HG02610 (cell line): ENCODE data around the gene RNF41.
"Not testable (repeated sequence)": the region's sequence is repeated elsewhere in the genome, so short reads cannot be mapped to it uniquely, and the experiment has no call there.

Source experiments
- ATAC-seq: cut with Tn5 transposase; IDR thresholded peaks from one replicate; pipeline ENCODE4 v1.9.1; 2021; ENCODE audit warnings: mild to moderate bottlenecking, moderate library complexity; ENCODE audit not compliant: unreplicated experiment

RNF41 gene

DNA sequence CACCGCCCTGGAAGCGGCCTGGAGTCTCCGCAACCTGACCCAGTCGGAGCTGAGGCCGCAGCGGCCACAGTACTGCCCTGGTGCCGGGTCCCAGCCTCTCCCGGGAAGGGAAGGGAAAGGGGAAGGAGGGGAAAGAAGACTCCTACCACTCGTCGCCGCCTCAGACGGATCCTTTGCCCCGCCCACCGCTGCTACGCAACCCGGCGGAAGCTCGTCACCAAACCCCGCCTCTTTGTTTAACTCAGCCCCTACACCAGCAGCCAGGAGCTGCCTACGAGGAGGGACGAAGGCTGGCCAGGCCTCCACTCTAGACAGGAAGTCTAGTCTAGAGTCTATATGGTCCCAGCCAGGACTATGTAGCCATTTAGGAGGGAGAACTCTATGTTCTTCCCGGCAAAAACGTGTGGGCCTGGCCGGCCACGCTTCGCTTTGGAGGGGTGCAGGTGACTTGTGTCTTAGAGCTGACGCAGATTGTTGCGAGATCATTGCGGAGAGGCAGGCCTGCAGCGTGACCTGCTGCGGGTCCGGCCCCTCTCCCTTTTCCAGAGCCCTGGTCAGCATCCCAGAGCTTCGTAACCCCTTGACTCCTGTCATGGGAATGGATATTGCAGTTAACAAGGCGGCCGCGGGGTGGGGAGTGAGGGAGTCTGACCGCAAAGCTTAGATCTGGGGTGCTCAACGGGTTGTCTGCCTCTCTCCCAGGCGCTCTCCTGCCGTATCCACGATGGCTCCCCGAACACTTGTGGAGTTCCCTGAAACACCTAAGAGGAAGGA lies at the start of gene RNF41:
TSS of gene RNF41 (minus strand) at position 166 of the 774 bp plus-strand sequence. CDS start 7,875 bp downstream, outside the sequence.
- ATAC-seq, result peak; percentile 86

GRCh38 chr12:56271031-56271430 lies 49.3 kb upstream of the RNF41 start:
- ATAC-seq, result no peak

DNA sequence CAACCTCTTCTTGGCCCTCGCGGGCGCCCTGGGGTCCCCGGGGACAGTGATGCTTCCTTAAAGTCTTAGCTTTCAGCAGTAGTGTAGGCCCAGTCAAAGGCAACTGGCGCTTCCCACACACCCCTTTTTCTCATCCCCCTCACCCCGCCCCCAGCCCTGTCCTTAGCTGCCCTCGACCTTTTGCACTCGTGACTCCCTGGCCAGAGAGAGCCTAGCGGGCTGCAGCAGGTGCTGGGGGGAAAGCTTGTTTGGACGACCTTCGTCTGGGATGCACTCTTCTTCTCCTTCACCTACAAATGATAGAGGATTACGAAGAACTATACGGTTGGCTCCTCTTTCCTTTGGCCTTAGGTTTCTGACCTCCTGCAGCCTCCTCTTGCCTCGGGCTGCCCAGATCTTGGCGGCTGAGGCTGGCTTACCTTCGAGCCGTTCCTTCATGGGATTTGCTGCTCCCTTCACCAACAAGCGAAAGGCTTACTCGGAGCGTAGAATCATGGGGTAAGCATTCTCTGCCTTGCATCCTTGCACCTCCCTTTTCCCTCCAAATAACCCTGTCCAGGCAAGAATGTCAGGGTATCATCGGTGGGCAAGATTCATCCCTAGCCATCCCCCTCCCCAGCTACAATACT lies 45.8 kb upstream of the RNF41 start:
- no peak for ATAC-seq

DNA sequence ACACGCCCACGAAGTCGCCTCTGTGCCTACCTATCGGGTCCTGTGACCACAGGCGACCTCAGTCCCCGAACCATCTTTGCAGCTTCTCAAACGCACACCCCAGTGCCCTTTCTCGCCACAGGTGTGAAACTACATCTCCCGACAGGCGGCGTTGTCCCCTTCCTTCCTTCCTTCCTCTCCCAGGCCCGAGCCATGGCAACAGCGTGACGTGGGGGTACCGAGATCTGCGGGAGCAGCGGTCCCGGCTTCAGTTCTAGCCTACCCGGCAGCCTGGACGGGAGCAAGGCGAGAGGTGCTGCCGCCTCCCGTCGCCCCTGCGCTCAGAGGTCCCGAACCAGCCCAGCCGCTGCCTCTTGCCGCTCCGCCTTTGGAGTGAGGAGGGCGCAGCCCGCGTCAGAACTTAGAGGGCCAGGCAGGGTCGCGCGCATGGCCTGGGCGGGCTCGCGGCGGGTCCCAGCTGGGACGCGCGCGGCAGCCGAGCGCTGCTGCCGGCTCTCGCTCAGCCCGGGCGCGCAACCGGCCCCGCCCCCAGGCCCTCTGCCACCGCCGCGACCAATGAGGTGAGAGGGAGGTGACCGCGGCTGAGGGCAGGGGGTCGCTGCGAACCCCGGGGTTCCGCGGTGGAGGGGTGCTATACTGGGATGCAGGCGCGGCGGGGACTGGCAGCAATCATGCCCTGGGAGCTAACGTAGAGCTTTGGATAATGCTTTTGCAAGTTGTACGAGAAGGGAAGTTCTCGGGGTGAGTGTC lies 45.1 kb upstream of the RNF41 start, which contains the start of gene COQ10A:
TSS of gene COQ10A (plus strand) at position 250 of the 750 bp plus-strand sequence. CDS start at position 427, 177 bp downstream.
- ATAC-seq, result peak; percentile 91

DNA sequence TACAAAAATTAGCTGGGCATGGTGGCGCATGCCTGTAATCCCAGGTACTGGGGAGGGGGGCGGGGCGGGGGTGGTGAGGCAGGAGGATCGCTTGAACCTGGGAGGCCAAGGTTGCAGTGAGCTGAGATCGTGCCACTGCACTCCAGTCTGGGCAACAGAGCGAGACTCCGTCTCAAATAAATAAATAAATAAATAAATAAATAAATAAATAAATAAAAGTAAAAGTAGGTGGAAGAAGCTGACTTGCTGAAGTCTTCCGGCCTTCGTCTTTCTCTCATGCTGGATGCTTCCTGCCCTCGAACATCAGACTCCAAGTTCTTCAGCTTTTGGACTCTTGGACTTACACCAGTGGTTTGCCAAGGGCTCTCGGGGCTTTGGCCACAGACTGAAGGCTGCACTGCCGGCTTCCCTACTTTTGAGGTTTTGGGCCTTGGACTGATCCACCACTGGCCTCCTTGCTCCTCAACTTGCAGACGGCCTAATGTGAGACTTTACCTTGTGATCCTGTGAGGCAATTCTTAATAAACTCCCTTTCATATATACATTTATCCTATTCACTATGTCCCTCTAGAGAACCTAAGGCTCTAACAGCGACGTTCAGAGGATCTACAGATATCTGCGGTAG lies 44.5 kb upstream of the RNF41 start:
- not testable (repeated sequence) for ATAC-seq

- not testable (repeated sequence) for ATAC-seq
These were observed 41.2 kb upstream of the RNF41 start for GRCh38 chr12:56262955-56263354.

DNA sequence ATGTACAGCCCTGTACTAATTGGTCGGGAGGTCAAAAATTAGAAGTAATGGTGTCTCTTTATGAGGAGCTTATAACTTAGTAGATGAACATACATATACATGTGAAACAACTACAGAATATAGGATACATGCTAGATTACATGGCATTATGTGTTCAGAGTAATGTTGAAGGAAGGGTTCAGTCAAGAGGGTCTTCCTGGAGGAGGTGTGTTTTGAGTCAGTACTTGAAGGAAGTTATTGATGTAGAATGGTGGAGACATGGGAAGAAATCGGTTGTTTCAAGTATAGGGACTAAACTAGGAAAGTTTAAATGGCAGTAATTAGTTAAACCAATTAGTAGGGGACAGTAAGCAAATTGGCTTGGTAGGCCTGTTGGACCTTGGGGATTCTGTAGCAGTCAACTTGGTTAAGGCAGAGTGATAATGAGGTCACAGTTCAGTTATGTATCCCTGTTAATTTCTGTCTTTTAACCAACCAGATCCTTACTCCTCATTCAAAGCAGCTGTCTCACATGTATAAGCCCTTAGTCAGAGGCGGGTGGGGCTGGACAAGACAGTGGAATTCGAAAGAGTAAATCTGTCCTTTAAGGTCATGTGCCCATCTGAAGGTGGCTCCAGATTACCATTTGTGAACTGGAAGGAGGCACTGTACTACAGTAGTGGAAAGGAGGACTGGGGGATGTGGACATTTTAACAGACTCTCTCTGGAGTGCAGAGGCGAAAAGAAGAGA lies 39.9 kb upstream of the RNF41 start:
- ATAC-seq, result no peak

GRCh38 chr12:56260921-56261320 lies 39.2 kb upstream of the RNF41 start:
- no peak for ATAC-seq

GRCh38 chr12:56260380-56260779 lies 38.7 kb upstream of the RNF41 start:
- no peak for ATAC-seq

DNA sequence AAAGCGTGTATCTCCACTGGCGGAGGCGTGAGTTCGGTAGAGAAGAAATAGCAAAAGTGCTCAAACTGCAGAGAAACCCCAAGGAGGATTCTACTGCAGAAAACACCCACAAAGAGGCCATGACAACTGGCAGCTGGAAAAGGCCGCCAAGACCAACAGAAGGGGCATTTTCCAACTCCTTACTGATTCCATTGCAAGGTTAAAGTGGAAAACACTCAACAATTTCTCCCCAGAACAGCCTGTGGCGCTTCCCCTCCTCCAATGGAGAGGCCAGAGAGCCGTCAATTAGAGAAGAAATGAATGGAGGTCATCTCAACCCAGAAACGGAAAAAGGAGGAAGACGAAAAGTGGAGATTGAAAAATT lies 37.1 kb upstream of the RNF41 start:
- no peak for ATAC-seq

- peak; percentile 89 for ATAC-seq
These were observed 36.5 kb upstream of the RNF41 start, which contains the start of gene ANKRD52 for GRCh38 chr12:56258068-56258819. ANKRD52 (minus strand) TSS chr12:56258384; CDS start chr12:56258269, 115 bp downstream.

DNA sequence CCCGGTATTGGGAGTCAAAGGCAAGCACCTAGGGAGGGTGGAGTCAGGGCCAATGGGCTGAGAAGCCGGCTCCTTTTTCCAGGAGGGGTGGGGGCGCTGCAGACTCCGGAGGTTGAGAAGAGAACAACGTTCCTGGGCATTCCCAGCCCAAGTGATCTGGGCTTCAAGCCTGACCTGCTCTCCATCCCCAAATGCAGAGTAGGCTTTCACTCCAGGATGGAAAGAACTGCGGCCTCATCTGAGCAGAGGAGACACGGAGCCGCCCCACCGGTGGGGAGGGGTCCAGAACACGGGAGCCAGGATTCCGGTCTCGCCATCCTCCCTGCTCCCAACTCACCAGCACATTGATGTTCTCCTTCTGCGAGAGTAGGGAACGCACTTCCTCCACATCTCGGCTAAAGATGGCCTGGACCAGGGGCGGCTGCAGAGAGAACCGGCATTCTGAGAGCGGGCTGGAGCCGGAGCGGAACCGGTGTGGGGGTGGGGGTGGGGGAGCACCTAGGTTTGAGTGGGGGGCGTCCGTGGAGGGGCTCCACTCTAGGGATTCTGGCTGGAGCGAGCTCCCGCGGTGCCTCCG lies 35.9 kb upstream of the RNF41 start:
- ATAC-seq, result peak; percentile 5

- no peak for ATAC-seq
These were observed 35.3 kb upstream of the RNF41 start for GRCh38 chr12:56257071-56257470.

GRCh38 chr12:56256326-56256960 lies 34.7 kb upstream of the RNF41 start:
- no peak for ATAC-seq

DNA sequence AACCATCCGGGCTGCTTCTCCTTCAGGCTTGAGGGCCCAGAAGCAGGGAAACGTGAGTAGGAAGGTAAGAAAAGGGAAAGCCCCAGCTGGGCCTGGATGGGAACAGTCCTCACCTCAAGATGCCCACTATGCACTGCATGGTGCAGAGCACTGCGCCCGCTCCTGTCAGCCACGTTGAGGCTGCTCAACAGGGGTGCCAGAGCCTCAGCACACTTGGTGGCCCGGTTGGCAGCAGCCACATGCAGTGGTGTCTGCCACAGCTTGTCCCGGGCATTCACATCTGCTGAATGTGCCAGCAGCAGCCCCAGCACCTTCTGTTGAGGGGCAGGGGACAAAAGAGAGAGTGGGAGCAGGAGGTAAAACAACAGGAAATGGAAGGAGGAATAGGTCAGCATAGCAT lies 33.9 kb upstream of the RNF41 start:
- no peak for ATAC-seq

DNA sequence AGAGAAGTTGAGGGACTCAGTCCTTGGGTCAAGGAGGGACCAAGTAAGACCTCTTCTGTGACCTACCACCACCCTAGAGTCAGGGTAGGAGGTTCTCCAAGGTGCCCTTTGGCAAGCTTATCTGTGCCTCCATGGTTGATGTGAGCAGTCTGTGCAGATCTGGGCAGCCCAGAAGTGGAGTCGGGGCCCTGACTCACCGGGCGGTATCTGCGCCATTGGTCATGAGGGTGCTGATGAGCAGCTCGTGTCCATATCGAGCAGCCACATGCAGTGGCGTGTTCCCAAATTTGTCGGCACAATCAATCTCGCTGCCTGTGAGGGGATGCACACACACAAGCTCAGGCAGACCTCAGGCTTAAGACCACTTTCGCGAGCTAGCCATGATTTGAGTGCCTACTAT lies 31.4 kb upstream of the RNF41 start:
- no peak for ATAC-seq

GRCh38 chr12:56252649-56253048 lies 30.9 kb upstream of the RNF41 start:
- ATAC-seq, result no peak

GRCh38 chr12:56248711-56249110 lies 27.0 kb upstream of the RNF41 start:
- ATAC-seq, result no peak

DNA sequence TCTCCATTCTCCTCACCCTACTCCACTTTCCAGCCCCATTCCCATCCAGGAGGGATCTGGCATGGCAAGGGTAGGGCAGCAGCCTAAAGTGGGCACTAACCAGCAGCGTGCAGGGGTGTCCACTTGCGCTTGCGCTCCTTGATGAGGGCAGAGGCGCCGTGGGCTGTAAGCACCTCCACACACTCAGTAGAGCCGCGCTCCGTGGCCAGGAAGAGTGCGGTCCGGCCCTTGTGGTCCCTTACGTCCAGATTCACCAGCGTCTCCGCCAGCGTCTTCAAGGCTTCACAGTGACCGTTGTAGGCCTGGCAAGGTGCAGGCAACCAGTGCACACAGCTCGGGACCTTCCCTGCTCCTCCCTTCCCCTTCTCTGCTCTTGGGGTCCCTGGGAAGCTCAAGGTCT lies 26.2 kb upstream of the RNF41 start:
- ATAC-seq, result no peak
